ENCODE measurements around the gene PHF21A.

- TF ChIP-seq MAFK (IDR thresholded peaks at IDR 0.05; ENCODE audit: low read depth, low read length), result no peak
- no peak for TF ChIP-seq POLR2A (IDR thresholded peaks at IDR 0.05; ENCODE audit: control extremely low read depth in 1 of 2, low read depth in 2 of 2, low read length in 2 of 2)
- TF ChIP-seq KDM5A (IDR thresholded peaks at IDR 0.05; ENCODE audit: low read length), result no peak
- no peak for TF ChIP-seq CBX8 (IDR thresholded peaks at IDR 0.05; ENCODE audit: borderline replicate concordance, low read depth, low read length)
These were observed 39.9 kb upstream of the PHF21A start for GRCh38 chr11:46161201-46161600.
